Chondrocyte (in vitro differentiated cells): Measurements from ENCODE around the gene MAPK8IP3. TPM values are rescaled to one million over a fixed set of nuclear protein-coding genes. Genes with fewer than 3 reads are reported as not detected.

Experiments
- DNase-seq: peaks from one replicate; pipeline ENCODE4 v3.0.0; 2021; ENCODE audit warnings: mixed read lengths, low spot score
- H3K27ac Mint-ChIP-seq: one replicate; pipeline ENCODE4 v1.8.0; 2021; ENCODE audit warnings: mild to moderate bottlenecking, moderate library complexity, mixed read lengths; ENCODE audit not compliant: unreplicated experiment
- H3K27me3 Mint-ChIP-seq: 2 replicates; pipeline ENCODE4 v1.8.0; 2021; ENCODE audit warnings: low read depth, mixed read lengths
- H3K36me3 Mint-ChIP-seq: 2 replicates; pipeline ENCODE4 v1.8.0; 2021; ENCODE audit warnings: low read depth, mixed read lengths
- H3K4me1 Mint-ChIP-seq: 2 replicates; pipeline ENCODE4 v1.8.0; 2021; ENCODE audit warnings: low read depth, mild to moderate bottlenecking, mixed read lengths
- H3K4me3 Mint-ChIP-seq: one replicate; pipeline ENCODE4 v1.8.0; 2021; ENCODE audit warnings: mild to moderate bottlenecking, moderate library complexity, mixed read lengths; ENCODE audit not compliant: unreplicated experiment
- H3K9me3 Mint-ChIP-seq: 2 replicates; pipeline ENCODE4 v1.8.0; 2021; ENCODE audit warnings: low read depth, mixed read lengths
- CTCF ChIP-seq: fragments of 200-600 bp; sonication (generic); IDR thresholded peaks from 2 replicates; pipeline ENCODE4 v1.5.0; 2021; ENCODE audit warnings: antibody characterized with exemption, mild to moderate bottlenecking, moderate library complexity
- total RNA-seq: library from RNA; stranded (reverse); gene quantifications from 3 replicates; pipeline ENCODE4 v1.2.1, GENCODE V29; 2021

The MAPK8IP3 gene
- total RNA-seq, 1 donor from 2014 or later, result 53.8 TPM

- peaks cover 15% of the 10 kb centered on the region for H3K4me1 Mint-ChIP-seq
- DNase-seq, result no peak
- no peak for TF ChIP-seq CTCF
- H3K27ac Mint-ChIP-seq, result no peak overlapping the region
- peaks cover 4% of the 10 kb centered on the region for H3K36me3 Mint-ChIP-seq
- H3K27me3 Mint-ChIP-seq, result no peaks in the 10 kb centered on the region
- H3K9me3 Mint-ChIP-seq, result no peaks in the 10 kb centered on the region
- H3K4me3 Mint-ChIP-seq, result no peak overlapping the region
Measured at GRCh38 chr16:1767116-1767994, 61.4 kb downstream of the MAPK8IP3 start.

- H3K4me1 Mint-ChIP-seq, result peaks cover 15% of the 10 kb centered on the region
- peaks cover 4% of the 10 kb centered on the region for H3K36me3 Mint-ChIP-seq
- no peak overlapping the region for H3K4me3 Mint-ChIP-seq
- TF ChIP-seq CTCF, result no peak
- DNase-seq, result no peak
- no peak overlapping the region for H3K27ac Mint-ChIP-seq
- no peaks in the 10 kb centered on the region for H3K27me3 Mint-ChIP-seq
- H3K9me3 Mint-ChIP-seq, result no peaks in the 10 kb centered on the region
Measured at GRCh38 chr16:1768061-1768766, 62.2 kb downstream of the MAPK8IP3 start.

- no peak for DNase-seq
- Mint-ChIP-seq H3K9me3 (no peaks in the 10 kb centered on the region), H3K4me3 (no peak overlapping the region), H3K27me3 (no peaks in the 10 kb centered on the region), H3K27ac (no peak overlapping the region), H3K36me3 (peaks cover 4% of the 10 kb centered on the region), H3K4me1 (peaks cover 17% of the 10 kb centered on the region)
- TF ChIP-seq CTCF, result no peak
Measured at GRCh38 chr16:1768767-1769401, 62.9 kb downstream of the MAPK8IP3 start.

- peaks cover 4% of the 10 kb centered on the region for H3K36me3 Mint-ChIP-seq
- no peaks in the 10 kb centered on the region for H3K27me3 Mint-ChIP-seq
- DNase-seq, result no peak
- peaks cover 21% of the 10 kb centered on the region for H3K4me1 Mint-ChIP-seq
- H3K4me3 Mint-ChIP-seq, result peak overlapping the region; percentile 22
- TF ChIP-seq CTCF, result no peak
- H3K27ac Mint-ChIP-seq, result peak overlapping the region; percentile 63
- no peaks in the 10 kb centered on the region for H3K9me3 Mint-ChIP-seq
Measured at GRCh38 chr16:1769402-1770300, 63.7 kb downstream of the MAPK8IP3 start.
